NCI-H526 (cell line): ENCODE measurements around the gene ENOX2.
A peak's percentile ranks its signal among the peaks of the same experiment; 100 is the strongest.

Experiments
- DNase-seq, 2 experiments: peaks; one replicate each; lab custom pipeline; 2025; lab: John Stamatoyannopoulos, UW

The ENOX2 gene

GRCh38 chrX:130625386-130625785, 277.6 kb downstream of the ENOX2 start:
- DNase-seq: peak in 1 of 2 experiments; percentile 21

- no peak for DNase-seq
These were observed 279.5 kb downstream of the ENOX2 start for GRCh38 chrX:130623518-130623917.

- no peak for DNase-seq
These were observed 287.1 kb downstream of the ENOX2 start for GRCh38 chrX:130615941-130616340.

- no peak for DNase-seq
These were observed 295.6 kb downstream of the ENOX2 start for GRCh38 chrX:130607431-130607830.

- no peak for DNase-seq
These were observed 296.6 kb downstream of the ENOX2 start for GRCh38 chrX:130606425-130606824.

DNA sequence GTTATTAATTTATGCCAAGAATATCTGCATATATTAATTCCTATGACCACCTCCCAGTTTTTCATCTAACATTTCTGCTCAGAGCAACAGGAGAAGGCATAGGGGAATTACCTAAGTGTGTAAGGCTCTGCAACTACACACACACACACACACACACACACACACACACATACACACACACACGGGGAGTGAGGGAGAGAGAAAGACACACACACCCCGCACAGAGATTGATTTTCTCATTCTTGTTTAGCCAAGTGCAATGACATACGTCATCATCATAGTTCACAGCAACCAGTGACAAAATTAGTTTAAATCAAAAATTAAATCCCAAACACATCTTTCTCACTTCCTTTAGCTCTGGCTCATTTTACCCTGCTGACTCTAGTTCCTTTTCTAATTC, 298.1 kb downstream of the ENOX2 start:
- no peak for DNase-seq

- peak in 1 of 2 experiments; percentile 28 for DNase-seq
These were observed 308.5 kb downstream of the ENOX2 start for GRCh38 chrX:130594453-130594916.

- DNase-seq: no peak
These were observed 309.1 kb downstream of the ENOX2 start for GRCh38 chrX:130593911-130594310.

GRCh38 chrX:130592204-130592603, 310.8 kb downstream of the ENOX2 start:
- DNase-seq: no peak

DNA sequence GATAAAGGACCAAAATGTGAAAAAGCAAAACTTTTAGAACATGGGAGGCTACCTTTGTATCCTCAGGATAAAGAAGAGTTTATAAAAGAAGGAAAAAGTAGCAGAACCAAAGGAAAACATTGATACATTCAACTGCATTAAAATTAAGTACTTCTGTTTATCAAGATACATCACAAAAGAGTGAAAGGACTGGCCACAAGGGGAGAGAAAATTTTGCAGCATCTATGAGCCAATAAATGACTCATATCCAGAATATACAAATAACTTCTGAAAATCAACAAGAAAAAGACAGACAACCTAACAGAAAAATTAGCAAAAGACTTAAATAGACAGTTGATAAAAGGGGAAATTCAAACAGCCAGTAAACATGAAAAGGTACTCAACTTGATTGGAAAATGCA, 324.1 kb downstream of the ENOX2 start:
- no peak for DNase-seq

- no peak for DNase-seq
These were observed 325.6 kb downstream of the ENOX2 start for GRCh38 chrX:130577431-130577830.

- peak; percentile 3 to 54 for DNase-seq
These were observed 327.1 kb downstream of the ENOX2 start for GRCh38 chrX:130575831-130576389.
